NCI-H524 (cell line): ENCODE results near the gene CALU.

Experiments
- DNase-seq, 2 experiments: peaks; one replicate each; lab custom pipeline; 2025; lab: John Stamatoyannopoulos, UW

The CALU gene

GRCh38 chr7:128811631-128812430, 72.7 kb downstream of the CALU start:
- DNase-seq, result no peak

- DNase-seq, result no peak
Measured at GRCh38 chr7:128812514-128813168, 73.5 kb downstream of the CALU start.

GRCh38 chr7:128814499-128814898, 75.3 kb downstream of the CALU start:
- peak in 1 of 2 experiments; percentile 71 for DNase-seq

GRCh38 chr7:128815289-128815942, 76.3 kb downstream of the CALU start:
- DNase-seq, result no peak

DNA sequence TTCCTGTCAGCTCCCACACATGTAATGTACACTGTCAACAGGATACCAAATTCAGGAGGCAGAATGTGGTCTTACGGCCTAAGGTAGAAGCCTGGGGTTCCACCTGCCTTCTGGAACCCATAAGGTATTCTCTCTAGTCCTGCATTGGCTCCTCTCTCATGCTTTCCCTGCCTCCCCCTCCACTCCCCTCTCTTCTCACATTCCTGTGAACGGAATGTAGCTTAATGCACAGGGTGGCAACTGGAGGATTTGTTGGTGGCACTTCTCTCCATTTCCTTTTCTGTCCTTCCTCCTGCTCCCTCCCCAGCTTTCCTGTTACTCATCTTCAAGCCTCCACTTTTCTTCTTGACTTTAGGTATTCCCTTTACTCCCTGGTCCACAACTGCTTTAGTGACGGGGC, 79.5 kb downstream of the CALU start:
- no peak for DNase-seq
